Peyer's patch (tissue), 4 donors: ENCODE data around the gene SRSF4.

Experiments used
- CTCF ChIP-seq, 6 experiments: fragments of 450-650 bp in 4 of 6; fragments of 200-600 bp in 2 of 6; sonication (generic) in 1 of 6; IDR thresholded peaks; one replicate each; pipeline ENCODE4 v1.5.1; 2017 to 2019; ENCODE audit warnings: antibody characterized with exemption in 6 of 6, mild to moderate bottlenecking in 3 of 6, moderate library complexity in 1 of 6
- POLR2A ChIP-seq, 2 donors: fragments of 450-650 bp; IDR thresholded peaks; one replicate each; pipeline ENCODE4 v1.5.1; 2017; ENCODE audit warnings: antibody characterized with exemption in 2 of 2, mild to moderate bottlenecking in 2 of 2, moderate library complexity in 2 of 2

- no peak for TF ChIP-seq CTCF (IDR thresholded peaks at IDR 0.05)
- no peak for TF ChIP-seq POLR2A (IDR thresholded peaks at IDR 0.05)
Observed at GRCh38 chr1:29195881-29196291, 14.2 kb upstream of the SRSF4 start.
